Lower leg skin (tissue), 3 donors: Measurements from ENCODE around the gene CTRL.

Experiments
- CTCF ChIP-seq, 3 donors: fragments of 450-650 bp; IDR thresholded peaks; one replicate each; pipeline ENCODE4 v1.5.1; 2016; ENCODE audit warnings: antibody characterized with exemption in 3 of 3, mild to moderate bottlenecking in 3 of 3, moderate library complexity in 2 of 3
- POLR2A ChIP-seq, 2 donors: fragments of 450-650 bp; IDR thresholded peaks; one replicate each; pipeline ENCODE4 v1.6.1; 2016 to 2017; ENCODE audit warnings: antibody characterized with exemption in 2 of 2, mild to moderate bottlenecking in 1 of 2, moderate library complexity in 1 of 2

DNA sequence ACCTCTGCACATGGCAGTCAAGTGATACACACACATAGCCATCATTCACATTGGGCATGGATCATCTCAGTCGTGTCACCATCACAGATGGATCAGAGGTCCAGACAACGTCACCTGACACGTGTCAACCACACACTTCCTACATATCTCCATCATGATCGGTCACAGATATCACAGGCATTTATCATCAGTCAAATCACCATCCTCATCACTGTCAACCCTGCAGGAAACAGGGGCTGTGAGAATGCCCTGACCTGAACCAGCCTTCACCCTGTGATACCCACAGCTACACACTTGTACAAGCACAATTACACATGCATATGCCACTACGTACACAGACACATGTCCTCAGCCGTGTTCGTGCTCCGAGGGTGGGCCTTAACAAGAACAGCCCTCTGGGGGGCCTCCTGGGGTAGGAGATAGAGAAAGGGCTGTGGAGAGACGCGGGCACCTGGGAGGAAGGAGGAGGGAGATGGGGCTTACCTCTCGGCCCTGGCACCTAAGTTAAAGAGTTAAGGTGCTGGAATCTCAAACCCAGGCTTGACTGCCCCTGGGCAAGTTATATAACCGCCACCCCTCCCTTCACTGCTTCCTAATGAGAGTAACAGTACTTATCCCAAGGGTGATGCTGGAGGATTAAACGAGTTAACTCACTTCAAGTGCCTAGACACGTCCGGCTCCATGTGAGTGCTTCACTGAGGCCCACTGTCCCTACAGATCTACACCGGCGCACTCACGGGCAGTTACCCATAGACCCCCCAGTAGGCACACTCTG, 35.7 kb upstream of the CTRL start:
- TF ChIP-seq CTCF (IDR thresholded peaks at IDR 0.05) (no peak), POLR2A (IDR thresholded peaks at IDR 0.05) (no peak)
